Loucy (cell line): ENCODE results near the gene TENM4.

ENCODE experiments used
- H2AFZ ChIP-seq: fragments of 200-600 bp; sonication (generic); 2 replicates; pipeline ENCODE4 v1.6.0; 2016; ENCODE audit warnings: antibody characterized with exemption, mild to moderate bottlenecking, low read length, moderate library complexity
- H3F3A ChIP-seq: fragments of 200-600 bp; 2 replicates; pipeline ENCODE4 v1.6.0; 2016; ENCODE audit warnings: antibody characterized with exemption, low read depth, mild to moderate bottlenecking
- H3K27me3 ChIP-seq: fragments of 200-600 bp; sonication (generic); 2 replicates; pipeline ENCODE4 v1.6.1; 2014; ENCODE audit warnings: low read length, mild to moderate bottlenecking; ENCODE audit not compliant: insufficient read depth, poor library complexity, severe bottlenecking
- H3K36me3 ChIP-seq: fragments of 200-600 bp; sonication (generic); 2 replicates; pipeline ENCODE4 v1.6.1; 2016; ENCODE audit warnings: low read length; ENCODE audit not compliant: insufficient read depth
- H3K4me1 ChIP-seq: fragments of 200-600 bp; sonication (generic); 2 replicates; pipeline ENCODE4 v1.5.1; 2014; ENCODE audit warnings: low read length, mild to moderate bottlenecking; ENCODE audit not compliant: insufficient read depth, poor library complexity, severe bottlenecking
- H3K4me2 ChIP-seq: fragments of 200-600 bp; sonication (generic); 2 replicates; pipeline ENCODE4 v1.6.0; 2014; ENCODE audit warnings: antibody characterized with exemption, low read length, low read depth, mild to moderate bottlenecking; ENCODE audit not compliant: poor library complexity, severe bottlenecking
- H3K4me3 ChIP-seq: fragments of 200-600 bp; sonication (generic); 2 replicates; pipeline ENCODE4 v1.5.1; 2014; ENCODE audit warnings: low read length, mild to moderate bottlenecking, mixed read lengths; ENCODE audit not compliant: poor library complexity, severe bottlenecking
- H3K79me2 ChIP-seq: fragments of 200-600 bp; sonication (generic); 2 replicates; pipeline ENCODE4 v1.6.1; 2014; ENCODE audit warnings: low read length; ENCODE audit not compliant: insufficient read depth
- H3K9ac ChIP-seq: fragments of 200-600 bp; sonication (generic); 2 replicates; pipeline ENCODE4 v1.6.0; 2014; ENCODE audit warnings: mild to moderate bottlenecking, low read depth, low read length, moderate library complexity; ENCODE audit not compliant: poor library complexity, severe bottlenecking
- H3K9me2 ChIP-seq: fragments of 200-600 bp; sonication (generic); replicated peaks from 2 replicates; pipeline ENCODE4 v1.6.1; 2016; ENCODE audit warnings: low read depth, low read length, mixed read lengths
- H3K9me3 ChIP-seq: fragments of 200-600 bp; sonication (generic); 2 replicates; pipeline ENCODE4 v1.6.1; 2014; ENCODE audit warnings: mild to moderate bottlenecking, antibody characterized with exemption, low read length, low read depth; ENCODE audit not compliant: insufficient read depth
- H4K20me1 ChIP-seq: fragments of 200-600 bp; sonication (generic); 2 replicates; pipeline ENCODE4 v1.6.0; 2014; ENCODE audit warnings: antibody characterized with exemption, low read length, mild to moderate bottlenecking; ENCODE audit not compliant: insufficient read depth, poor library complexity, severe bottlenecking
- EZH2phosphoT487 ChIP-seq: fragments of 200-600 bp; IDR thresholded peaks from 2 replicates; pipeline ENCODE4 v1.6.1; 2018; ENCODE audit warnings: antibody characterized with exemption, mild to moderate bottlenecking, moderate library complexity, borderline replicate concordance
- TF ChIP-seq, protein P1 (sequence below): fragments of 200-600 bp; sonication (generic); conservative IDR thresholded peaks from 2 replicates; pipeline ENCODE4 v1.5.1; 2014; ENCODE audit warnings: mild to moderate bottlenecking, antibody characterized with exemption, low read length

TENM4 gene

DNA sequence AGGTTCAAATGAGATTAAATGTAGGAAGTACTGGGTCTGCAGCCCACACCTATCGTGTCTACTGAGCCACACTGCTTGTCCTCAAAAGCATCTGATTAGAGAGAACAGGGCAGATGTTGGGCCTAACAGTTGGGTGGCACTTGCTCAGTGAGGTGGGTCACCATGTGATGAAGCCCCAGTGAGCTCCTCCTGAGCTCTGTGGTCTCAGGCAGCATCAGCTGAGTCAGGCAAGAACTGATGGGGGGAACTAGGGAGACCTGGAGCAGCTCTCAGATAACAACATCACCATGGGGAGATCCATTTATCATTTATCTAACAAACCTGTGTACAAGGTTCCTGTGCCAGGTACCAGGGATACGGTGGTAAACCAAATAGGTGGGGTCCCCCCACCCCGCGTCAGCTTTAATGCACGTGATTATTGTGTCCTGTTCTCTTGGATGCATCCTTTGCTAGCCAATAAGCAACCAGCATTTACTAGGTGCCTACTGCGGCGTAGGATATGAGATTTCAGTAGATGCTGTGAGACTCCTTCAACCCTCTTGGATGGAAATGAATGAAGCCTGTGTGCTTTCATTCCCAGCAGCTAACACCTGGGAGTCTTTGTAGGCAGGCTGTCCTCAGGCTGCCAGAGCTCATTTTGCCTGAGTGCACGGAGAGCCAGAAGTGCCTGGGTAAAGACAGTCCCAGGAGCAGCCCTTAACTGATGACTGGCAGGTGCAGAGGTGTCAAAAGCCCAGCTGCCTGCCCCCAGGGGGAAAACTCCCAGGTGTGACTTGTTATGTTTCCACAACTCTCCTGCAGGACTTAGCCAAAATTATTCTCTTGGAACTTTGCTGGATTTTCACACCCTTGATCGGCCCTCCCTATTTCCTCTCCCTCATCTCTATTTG, 792.6 kb downstream of the TENM4 start:
- no peaks in the 10 kb centered on the region for H3K79me2 ChIP-seq
- no peaks in the 10 kb centered on the region for H3K9me2 ChIP-seq
- no peak overlapping the region for H3K4me2 ChIP-seq
- H3K9ac ChIP-seq, result no peak overlapping the region
- no peak overlapping the region for H2AFZ ChIP-seq
- H3K4me3 ChIP-seq, result no peak overlapping the region
- H3K36me3 ChIP-seq, result no peaks in the 10 kb centered on the region
- TF ChIP-seq, protein P1, sequence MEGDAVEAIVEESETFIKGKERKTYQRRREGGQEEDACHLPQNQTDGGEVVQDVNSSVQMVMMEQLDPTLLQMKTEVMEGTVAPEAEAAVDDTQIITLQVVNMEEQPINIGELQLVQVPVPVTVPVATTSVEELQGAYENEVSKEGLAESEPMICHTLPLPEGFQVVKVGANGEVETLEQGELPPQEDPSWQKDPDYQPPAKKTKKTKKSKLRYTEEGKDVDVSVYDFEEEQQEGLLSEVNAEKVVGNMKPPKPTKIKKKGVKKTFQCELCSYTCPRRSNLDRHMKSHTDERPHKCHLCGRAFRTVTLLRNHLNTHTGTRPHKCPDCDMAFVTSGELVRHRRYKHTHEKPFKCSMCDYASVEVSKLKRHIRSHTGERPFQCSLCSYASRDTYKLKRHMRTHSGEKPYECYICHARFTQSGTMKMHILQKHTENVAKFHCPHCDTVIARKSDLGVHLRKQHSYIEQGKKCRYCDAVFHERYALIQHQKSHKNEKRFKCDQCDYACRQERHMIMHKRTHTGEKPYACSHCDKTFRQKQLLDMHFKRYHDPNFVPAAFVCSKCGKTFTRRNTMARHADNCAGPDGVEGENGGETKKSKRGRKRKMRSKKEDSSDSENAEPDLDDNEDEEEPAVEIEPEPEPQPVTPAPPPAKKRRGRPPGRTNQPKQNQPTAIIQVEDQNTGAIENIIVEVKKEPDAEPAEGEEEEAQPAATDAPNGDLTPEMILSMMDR, result no peak
- no peak for TF ChIP-seq EZH2phosphoT487
- no peaks in the 10 kb centered on the region for H3F3A ChIP-seq
- no peaks in the 10 kb centered on the region for H3K4me1 ChIP-seq
- no peaks in the 10 kb centered on the region for H3K27me3 ChIP-seq
- no peaks in the 10 kb centered on the region for H3K9me3 ChIP-seq
- H4K20me1 ChIP-seq, result no peaks in the 10 kb centered on the region

DNA sequence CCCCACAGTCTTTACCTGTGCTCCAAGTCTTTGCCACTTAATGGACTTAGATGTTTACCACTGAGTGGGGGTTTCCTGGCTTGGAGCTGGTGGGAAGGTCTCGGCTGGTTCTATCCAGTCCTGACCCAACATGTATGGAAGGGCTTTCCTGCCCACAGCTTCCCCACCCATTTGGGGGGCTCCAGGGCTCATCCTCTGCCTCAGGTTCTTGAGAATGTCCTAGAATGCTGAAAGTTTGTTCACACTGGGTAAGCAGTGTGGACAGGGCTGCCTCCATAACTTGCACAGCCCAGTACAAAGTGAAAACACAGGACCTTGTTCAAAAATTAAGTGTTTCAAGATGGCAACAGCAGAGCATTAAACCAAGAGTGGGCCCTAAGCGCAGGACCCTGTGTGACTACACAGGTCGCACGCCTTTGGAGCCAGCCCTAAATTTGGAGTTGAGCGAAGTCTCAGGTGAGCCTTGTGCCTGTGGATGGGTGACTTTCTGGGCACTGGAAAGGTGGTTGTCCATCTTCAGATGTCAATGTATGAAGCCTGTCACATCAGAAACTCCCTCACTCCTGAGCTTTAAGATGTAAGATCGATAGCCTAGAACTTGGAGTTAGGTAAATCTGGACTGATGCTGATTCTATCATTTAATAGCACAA, 793.4 kb downstream of the TENM4 start:
- Histone ChIP-seq H3K4me2 (no peak overlapping the region), H3K27me3 (no peaks in the 10 kb centered on the region), H3K9me3 (no peaks in the 10 kb centered on the region), H3K9ac (no peak overlapping the region), H3K4me1 (no peaks in the 10 kb centered on the region), H2AFZ (no peak overlapping the region), H3K9me2 (no peaks in the 10 kb centered on the region), H4K20me1 (no peaks in the 10 kb centered on the region), H3F3A (no peaks in the 10 kb centered on the region), H3K4me3 (no peak overlapping the region), H3K79me2 (no peaks in the 10 kb centered on the region), H3K36me3 (no peaks in the 10 kb centered on the region)
- TF ChIP-seq EZH2phosphoT487, result no peak
- TF ChIP-seq, protein P1, result no peak

- Histone ChIP-seq H3K27me3 (no peaks in the 10 kb centered on the region), H3K9ac (no peak overlapping the region), H3K9me3 (no peaks in the 10 kb centered on the region), H3F3A (no peaks in the 10 kb centered on the region), H3K4me1 (no peaks in the 10 kb centered on the region), H3K9me2 (no peaks in the 10 kb centered on the region), H2AFZ (peak overlapping the region; percentile 67), H3K79me2 (no peaks in the 10 kb centered on the region), H3K4me2 (no peak overlapping the region), H4K20me1 (no peaks in the 10 kb centered on the region), H3K36me3 (no peaks in the 10 kb centered on the region), H3K4me3 (no peak overlapping the region)
- TF ChIP-seq, protein P1, result peak; percentile 92
- TF ChIP-seq EZH2phosphoT487, result no peak
Measured at GRCh38 chr11:78646564-78647185, 794.2 kb downstream of the TENM4 start.
